Measurements from ENCODE around the gene DHCR7. TPM values are rescaled to one million over a fixed set of nuclear protein-coding genes. Genes with fewer than 3 reads are reported as not detected.

The DHCR7 gene
- total and polyA plus RNA-seq, 2 experiments from 2014 or later = 50.0 to 158 TPM

DNA sequence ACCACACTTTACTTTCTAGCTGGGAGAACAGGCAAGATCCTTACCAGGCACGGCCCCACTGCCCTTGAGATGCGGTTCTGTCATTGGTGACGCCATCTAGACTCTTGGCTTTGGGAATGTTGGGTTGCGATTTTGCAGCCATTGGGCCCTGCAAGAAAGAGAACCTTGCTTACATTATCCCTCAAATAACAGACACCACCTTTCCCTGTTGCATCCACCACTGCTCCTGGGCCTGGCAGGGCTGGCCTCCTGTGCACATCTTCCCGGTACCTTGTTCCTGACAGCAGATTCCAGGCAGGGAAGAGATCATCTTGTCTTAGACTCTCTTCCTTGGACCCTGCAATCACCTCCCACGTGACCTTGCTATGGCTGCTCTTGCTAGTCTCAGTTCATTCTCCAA is 3.4 kb downstream of the DHCR7 start:
- H3K9me3 ChIP-seq (ENCODE audit: low read depth) = no peaks in the 10 kb centered on the region
- H3K4me3 ChIP-seq = no peak overlapping the region
- peaks cover 44% of the 10 kb centered on the region for H3K36me3 ChIP-seq
- H3K27me3 ChIP-seq = no peaks in the 10 kb centered on the region
- H3K27ac ChIP-seq = no peak overlapping the region
- DNase-seq (ENCODE audit: low read depth in 1 of 2, low spot score in 1 of 2) = no peak
- H3K4me1 ChIP-seq (ENCODE audit: low read depth) = peaks cover 5% of the 10 kb centered on the region
- TF ChIP-seq, protein P1, sequence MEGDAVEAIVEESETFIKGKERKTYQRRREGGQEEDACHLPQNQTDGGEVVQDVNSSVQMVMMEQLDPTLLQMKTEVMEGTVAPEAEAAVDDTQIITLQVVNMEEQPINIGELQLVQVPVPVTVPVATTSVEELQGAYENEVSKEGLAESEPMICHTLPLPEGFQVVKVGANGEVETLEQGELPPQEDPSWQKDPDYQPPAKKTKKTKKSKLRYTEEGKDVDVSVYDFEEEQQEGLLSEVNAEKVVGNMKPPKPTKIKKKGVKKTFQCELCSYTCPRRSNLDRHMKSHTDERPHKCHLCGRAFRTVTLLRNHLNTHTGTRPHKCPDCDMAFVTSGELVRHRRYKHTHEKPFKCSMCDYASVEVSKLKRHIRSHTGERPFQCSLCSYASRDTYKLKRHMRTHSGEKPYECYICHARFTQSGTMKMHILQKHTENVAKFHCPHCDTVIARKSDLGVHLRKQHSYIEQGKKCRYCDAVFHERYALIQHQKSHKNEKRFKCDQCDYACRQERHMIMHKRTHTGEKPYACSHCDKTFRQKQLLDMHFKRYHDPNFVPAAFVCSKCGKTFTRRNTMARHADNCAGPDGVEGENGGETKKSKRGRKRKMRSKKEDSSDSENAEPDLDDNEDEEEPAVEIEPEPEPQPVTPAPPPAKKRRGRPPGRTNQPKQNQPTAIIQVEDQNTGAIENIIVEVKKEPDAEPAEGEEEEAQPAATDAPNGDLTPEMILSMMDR (IDR thresholded peaks at IDR 0.05; ENCODE audit: low read depth, low read length) = no peak

DNA sequence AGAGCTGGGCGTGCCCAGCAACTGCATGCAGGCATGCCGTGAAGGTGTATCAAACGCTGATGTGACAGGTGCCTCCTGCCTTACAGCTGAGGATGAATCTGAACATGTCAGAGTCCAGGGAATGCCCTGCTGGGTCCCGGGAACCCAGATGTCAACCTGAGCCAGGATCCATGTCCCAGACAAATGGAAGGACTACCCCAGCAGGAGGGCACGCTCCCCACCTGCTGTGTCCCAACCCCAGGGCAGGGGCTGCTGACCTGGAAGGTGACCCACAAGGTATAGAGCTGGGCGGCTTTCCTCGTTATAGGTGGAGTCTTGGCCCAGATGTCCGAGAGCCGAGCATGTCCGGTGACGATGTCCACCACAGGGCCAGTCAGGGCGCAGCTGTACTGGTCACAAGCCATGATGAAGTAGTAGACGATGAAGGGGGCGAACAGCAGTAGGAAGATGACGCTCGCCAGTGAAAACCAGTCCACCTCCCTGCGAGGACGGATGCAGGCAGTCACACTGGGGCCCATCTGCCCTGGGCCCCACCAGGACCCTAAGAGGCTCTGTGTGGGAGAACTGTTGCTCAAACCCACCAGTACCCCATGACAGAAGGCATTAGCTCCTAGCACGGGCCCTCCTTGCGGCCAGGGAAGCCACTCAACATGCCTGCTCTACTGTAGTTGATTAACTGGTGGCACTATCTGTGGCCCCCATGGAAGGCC is 4.3 kb downstream of the DHCR7 start:
- no peak for DNase-seq (ENCODE audit: low read depth in 1 of 2, low spot score in 1 of 2)
- Histone ChIP-seq H3K9me3 (ENCODE audit: low read depth) (no peaks in the 10 kb centered on the region), H3K36me3 (peaks cover 52% of the 10 kb centered on the region), H3K27ac (no peak overlapping the region), H3K4me3 (no peak overlapping the region), H3K4me1 (ENCODE audit: low read depth) (peaks cover 5% of the 10 kb centered on the region), H3K27me3 (no peaks in the 10 kb centered on the region)
- TF ChIP-seq, protein P1 (IDR thresholded peaks at IDR 0.05; ENCODE audit: low read depth, low read length) = no peak

DNA sequence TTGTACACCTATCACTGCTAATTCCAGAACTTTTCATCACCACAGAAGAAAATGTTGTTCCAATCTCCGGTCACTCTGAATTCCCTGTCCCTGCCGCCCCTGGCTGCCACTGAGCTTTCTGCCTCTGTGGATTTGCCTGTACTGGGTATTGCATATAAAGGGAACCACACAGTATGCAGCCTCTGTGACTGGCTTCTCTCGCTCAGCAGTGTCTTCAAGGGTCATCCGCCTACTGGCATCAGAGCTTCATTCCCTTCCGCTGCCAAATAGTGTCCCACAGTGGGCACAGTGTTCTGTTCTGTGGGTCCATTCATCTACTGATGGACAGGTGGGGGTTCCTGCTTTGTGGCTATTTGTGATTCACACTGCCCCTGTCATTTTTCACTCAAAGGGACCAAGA is 5.3 kb downstream of the DHCR7 start:
- Histone ChIP-seq H3K36me3 (peaks cover 58% of the 10 kb centered on the region), H3K27me3 (no peaks in the 10 kb centered on the region), H3K4me1 (ENCODE audit: low read depth) (peaks cover 5% of the 10 kb centered on the region), H3K27ac (no peak overlapping the region), H3K4me3 (no peak overlapping the region), H3K9me3 (ENCODE audit: low read depth) (no peaks in the 10 kb centered on the region)
- TF ChIP-seq, protein P1 (IDR thresholded peaks at IDR 0.05; ENCODE audit: low read depth, low read length) = no peak
- no peak for DNase-seq (ENCODE audit: low read depth in 1 of 2, low spot score in 1 of 2)

DNA sequence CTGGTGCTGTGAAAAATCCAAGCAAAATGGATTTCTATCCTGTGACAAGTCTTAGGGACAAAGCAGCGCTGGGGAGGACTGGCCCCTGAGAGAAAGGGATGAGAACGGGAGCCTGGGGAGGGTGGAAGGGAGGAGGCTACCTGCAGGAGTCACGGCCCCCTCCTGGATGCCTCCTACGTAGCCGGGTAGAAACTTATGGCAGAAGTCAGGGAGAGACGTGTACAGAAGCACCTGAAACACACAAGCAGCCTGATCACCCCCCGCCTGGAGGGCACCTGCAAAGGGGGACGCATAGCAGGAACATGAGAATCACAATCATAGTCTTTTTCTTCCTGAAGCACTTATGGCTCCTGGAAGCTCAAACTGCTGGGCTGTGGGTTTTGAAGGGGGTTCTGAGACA is 6.1 kb downstream of the DHCR7 start:
- H3K36me3 ChIP-seq = peaks cover 62% of the 10 kb centered on the region
- peaks cover 3% of the 10 kb centered on the region for H3K4me1 ChIP-seq (ENCODE audit: low read depth)
- H3K27ac ChIP-seq = no peak overlapping the region
- TF ChIP-seq, protein P1 (IDR thresholded peaks at IDR 0.05; ENCODE audit: low read depth, low read length) = no peak
- DNase-seq (ENCODE audit: low read depth in 1 of 2, low spot score in 1 of 2) = no peak
- no peaks in the 10 kb centered on the region for H3K9me3 ChIP-seq (ENCODE audit: low read depth)
- no peaks in the 10 kb centered on the region for H3K27me3 ChIP-seq
- H3K4me3 ChIP-seq = no peak overlapping the region

DNA sequence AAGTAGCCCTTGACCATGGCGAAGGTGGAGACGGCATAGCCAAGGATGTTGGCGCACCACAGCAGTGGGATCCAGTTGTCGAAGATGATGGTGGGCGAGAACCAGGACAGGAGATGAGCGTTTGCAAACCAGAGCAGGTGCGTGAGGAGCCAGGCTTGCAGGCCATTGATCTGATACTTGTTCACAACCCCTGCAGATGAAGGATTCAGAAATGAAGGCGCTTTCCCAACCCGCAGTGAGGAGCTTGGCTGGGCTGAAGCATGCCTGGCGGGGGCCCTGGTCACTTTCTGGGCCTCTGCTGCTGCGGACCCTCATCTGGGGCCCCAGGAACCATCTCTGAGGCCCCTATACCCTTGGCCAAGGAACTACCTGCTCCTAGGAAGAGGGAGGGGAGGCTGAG is 6.9 kb downstream of the DHCR7 start:
- Histone ChIP-seq H3K27me3 (no peaks in the 10 kb centered on the region), H3K36me3 (peaks cover 62% of the 10 kb centered on the region), H3K9me3 (ENCODE audit: low read depth) (no peaks in the 10 kb centered on the region), H3K4me3 (no peak overlapping the region), H3K27ac (no peak overlapping the region), H3K4me1 (ENCODE audit: low read depth) (no peaks in the 10 kb centered on the region)
- TF ChIP-seq, protein P1 (IDR thresholded peaks at IDR 0.05; ENCODE audit: low read depth, low read length) = no peak
- no peak for DNase-seq (ENCODE audit: low read depth in 1 of 2, low spot score in 1 of 2)
